ENCODE results near the gene GLYATL2. TPM values are rescaled to one million over a fixed set of nuclear protein-coding genes. Genes with fewer than 3 reads are reported as not detected.

GLYATL2 gene
- total RNA-seq, 1 experiment from 2014 or later, result 1.3 TPM

DNA sequence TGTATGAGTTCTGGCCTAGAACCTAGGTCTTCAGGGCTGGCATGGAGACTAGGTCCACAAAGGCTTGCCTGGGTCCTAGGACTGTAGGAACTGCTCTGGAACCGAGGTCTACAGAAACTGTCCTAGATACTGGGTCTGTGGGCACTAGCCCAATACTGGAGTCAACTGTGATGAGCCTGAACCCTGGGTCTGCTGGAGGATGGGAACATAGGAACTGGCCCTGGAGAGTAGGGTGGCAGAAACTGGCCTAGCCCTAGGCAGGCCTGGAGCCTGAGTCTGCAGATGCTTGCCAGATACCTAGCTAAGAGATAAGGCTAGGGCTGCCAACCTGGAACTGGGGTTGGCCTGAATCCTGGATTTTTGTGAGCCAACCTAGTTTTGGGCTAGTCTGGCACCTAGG, 19.2 kb upstream of the GLYATL2 start:
- Mint-ChIP-seq H3K4me3 (ENCODE audit: low read depth, unreplicated experiment) (no peak overlapping the region), H3K27me3 (ENCODE audit: unreplicated experiment) (peaks cover 11% of the 10 kb centered on the region), H3K27ac (ENCODE audit: unreplicated experiment) (no peak overlapping the region), H3K4me1 (ENCODE audit: low read depth, unreplicated experiment) (no peaks in the 10 kb centered on the region), H3K36me3 (ENCODE audit: insufficient read depth, unreplicated experiment) (no peaks in the 10 kb centered on the region), H3K9me3 (ENCODE audit: low read depth, unreplicated experiment) (peaks cover 4% of the 10 kb centered on the region)
- DNase-seq, result no peak
- TF ChIP-seq, protein P1, sequence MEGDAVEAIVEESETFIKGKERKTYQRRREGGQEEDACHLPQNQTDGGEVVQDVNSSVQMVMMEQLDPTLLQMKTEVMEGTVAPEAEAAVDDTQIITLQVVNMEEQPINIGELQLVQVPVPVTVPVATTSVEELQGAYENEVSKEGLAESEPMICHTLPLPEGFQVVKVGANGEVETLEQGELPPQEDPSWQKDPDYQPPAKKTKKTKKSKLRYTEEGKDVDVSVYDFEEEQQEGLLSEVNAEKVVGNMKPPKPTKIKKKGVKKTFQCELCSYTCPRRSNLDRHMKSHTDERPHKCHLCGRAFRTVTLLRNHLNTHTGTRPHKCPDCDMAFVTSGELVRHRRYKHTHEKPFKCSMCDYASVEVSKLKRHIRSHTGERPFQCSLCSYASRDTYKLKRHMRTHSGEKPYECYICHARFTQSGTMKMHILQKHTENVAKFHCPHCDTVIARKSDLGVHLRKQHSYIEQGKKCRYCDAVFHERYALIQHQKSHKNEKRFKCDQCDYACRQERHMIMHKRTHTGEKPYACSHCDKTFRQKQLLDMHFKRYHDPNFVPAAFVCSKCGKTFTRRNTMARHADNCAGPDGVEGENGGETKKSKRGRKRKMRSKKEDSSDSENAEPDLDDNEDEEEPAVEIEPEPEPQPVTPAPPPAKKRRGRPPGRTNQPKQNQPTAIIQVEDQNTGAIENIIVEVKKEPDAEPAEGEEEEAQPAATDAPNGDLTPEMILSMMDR (IDR thresholded peaks at IDR 0.05; ENCODE audit: unreplicated experiment), result no peak
- intact Hi-C loops (cut with micrococcal nuclease; ENCODE audit: unreplicated experiment), result no loop called here
- BruUV-seq (replicated peaks), result no TSS peak
- CTCF ChIA-PET, result no interaction called here

DNA sequence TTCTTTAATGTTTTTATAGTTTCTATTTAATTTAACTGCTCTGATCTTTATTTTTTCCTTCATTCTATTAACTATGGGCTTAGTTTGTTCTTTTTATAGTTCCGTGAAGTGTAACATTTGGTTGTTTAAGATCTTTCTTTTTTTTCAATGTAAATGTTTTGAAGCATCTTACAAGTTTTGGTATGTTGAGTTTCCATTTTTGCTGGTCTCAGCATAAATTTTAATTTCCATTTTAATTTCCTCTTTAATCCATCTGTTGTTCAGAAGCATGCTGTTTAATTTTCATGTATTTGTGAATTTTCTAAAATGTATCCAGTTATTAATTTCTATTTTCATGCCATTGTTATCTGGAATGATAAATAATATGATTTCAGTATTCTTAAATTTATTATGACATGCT, 17.0 kb upstream of the GLYATL2 start:
- Mint-ChIP-seq H3K4me1 (ENCODE audit: low read depth, unreplicated experiment) (no peaks in the 10 kb centered on the region), H3K27me3 (ENCODE audit: unreplicated experiment) (peaks cover 22% of the 10 kb centered on the region), H3K27ac (ENCODE audit: unreplicated experiment) (no peak overlapping the region), H3K9me3 (ENCODE audit: low read depth, unreplicated experiment) (peaks cover 4% of the 10 kb centered on the region), H3K36me3 (ENCODE audit: insufficient read depth, unreplicated experiment) (no peaks in the 10 kb centered on the region), H3K4me3 (ENCODE audit: low read depth, unreplicated experiment) (no peak overlapping the region)
- no TSS peak for BruUV-seq (replicated peaks)
- TF ChIP-seq, protein P1 (IDR thresholded peaks at IDR 0.05; ENCODE audit: unreplicated experiment), result no peak
- no peak for DNase-seq
- CTCF ChIA-PET, result no interaction called here
- intact Hi-C loops (cut with micrococcal nuclease; ENCODE audit: unreplicated experiment), result no loop called here

GRCh38 chr11:58856806-58857205, 12.3 kb upstream of the GLYATL2 start:
- no peak overlapping the region for H3K4me3 Mint-ChIP-seq (ENCODE audit: low read depth, unreplicated experiment)
- H3K9me3 Mint-ChIP-seq (ENCODE audit: low read depth, unreplicated experiment), result no peaks in the 10 kb centered on the region
- TF ChIP-seq, protein P1 (IDR thresholded peaks at IDR 0.05; ENCODE audit: unreplicated experiment), result no peak
- BruUV-seq (replicated peaks), result no TSS peak
- intact Hi-C loops (cut with micrococcal nuclease; ENCODE audit: unreplicated experiment), result loop anchor here (10.0 kb wide), 1 partner anchor 198 kb away; no protein-coding TSS in a partner anchor
- H3K27me3 Mint-ChIP-seq (ENCODE audit: unreplicated experiment), result peaks cover 45% of the 10 kb centered on the region
- H3K36me3 Mint-ChIP-seq (ENCODE audit: insufficient read depth, unreplicated experiment), result no peaks in the 10 kb centered on the region
- H3K27ac Mint-ChIP-seq (ENCODE audit: unreplicated experiment), result no peak overlapping the region
- CTCF ChIA-PET, result no interaction called here
- H3K4me1 Mint-ChIP-seq (ENCODE audit: low read depth, unreplicated experiment), result no peaks in the 10 kb centered on the region
- no peak for DNase-seq

- Mint-ChIP-seq H3K4me3 (ENCODE audit: low read depth, unreplicated experiment) (no peak overlapping the region), H3K9me3 (ENCODE audit: low read depth, unreplicated experiment) (no peaks in the 10 kb centered on the region), H3K4me1 (ENCODE audit: low read depth, unreplicated experiment) (peaks cover 12% of the 10 kb centered on the region), H3K27ac (ENCODE audit: unreplicated experiment) (no peak overlapping the region), H3K27me3 (ENCODE audit: unreplicated experiment) (peaks cover 12% of the 10 kb centered on the region), H3K36me3 (ENCODE audit: insufficient read depth, unreplicated experiment) (no peaks in the 10 kb centered on the region)
- CTCF ChIA-PET, result interaction anchor here (1.3 kb wide), 1 partner anchor 16 kb away, joined by 4 read pairs; no protein-coding TSS in a partner anchor
- intact Hi-C loops (cut with micrococcal nuclease; ENCODE audit: unreplicated experiment), result no loop called here
- BruUV-seq (replicated peaks), result no TSS peak
- DNase-seq, result no peak
- TF ChIP-seq, protein P1 (IDR thresholded peaks at IDR 0.05; ENCODE audit: unreplicated experiment), result no peak
Measured at GRCh38 chr11:58845386-58845785, 882 bp upstream of the GLYATL2 start.
